Endothelial cell of umbilical vein (primary cell): ENCODE measurements around the gene COL18A1. TPM values are rescaled to one million over a fixed set of nuclear protein-coding genes. Genes with fewer than 3 reads are reported as not detected.

ENCODE experiments used
- BruUV-seq: library from RNA; stranded (reverse); fragments of 400-500 nt; replicated peaks from 2 replicates; lab custom pipeline; 2021; lab: Mats Ljungman, UMichigan
- CTCF ChIA-PET: fragments of 300-600, 350-600 bp; sonication (Branson Sonifier 250); formaldehyde crosslinking; loops from one replicate; lab custom pipeline; 2021; ENCODE audit warnings: antibody characterized with exemption, inconsistent platforms; lab: Charles Lee
- POLR2A ChIA-PET: fragments of 300-600, 350-600 bp; sonication (Branson Sonifier 250); formaldehyde crosslinking; loops from one replicate; lab custom pipeline; 2021; ENCODE audit warnings: antibody characterized with exemption, inconsistent platforms; lab: Charles Lee
- DNase-seq: peaks from one replicate; pipeline ENCODE4 v3.0.0-alpha.2; 2011; ENCODE audit warnings: low read depth, low spot score
- FAIRE-seq: peaks from 2 replicates; lab custom pipeline; 2011; peaks lifted over from hg19 to GRCh38; lab: Jason Lieb, UNC
- H2AFZ ChIP-seq: 2 replicates; pipeline ENCODE4 v1.6.0; 2012; ENCODE audit warnings: low read depth, low read length, control low read depth, inconsistent platforms
- H3K27ac ChIP-seq: 2 replicates; pipeline ENCODE4 v1.5.1; 2011; ENCODE audit warnings: low read depth, mild to moderate bottlenecking, control low read depth, low read length, moderate library complexity; ENCODE audit not compliant: insufficient read depth
- H3K27me3 ChIP-seq, 2 experiments: 2 replicates each; pipeline versions ENCODE4 v1.6.0 to v1.6.1; 2011; ENCODE audit warnings: low read length in 2 of 2, mixed read lengths in 1 of 2; ENCODE audit not compliant: control insufficient read depth in 2 of 2, insufficient read depth in 2 of 2
- H3K36me3 ChIP-seq, 2 experiments: 2 replicates in 1 of 2; 3 replicates in 1 of 2; pipeline ENCODE4 v1.5.1; 2011; ENCODE audit warnings: low read length in 2 of 2, mild to moderate bottlenecking in 1 of 2, moderate library complexity in 1 of 2; ENCODE audit not compliant: control insufficient read depth in 2 of 2, insufficient read depth in 2 of 2; ENCODE audit errors: extremely low read depth in 1 of 2
- H3K4me1 ChIP-seq: 3 replicates; pipeline ENCODE4 v1.5.1; 2011; ENCODE audit warnings: mild to moderate bottlenecking, low read length; ENCODE audit not compliant: control insufficient read depth, insufficient read depth; ENCODE audit errors: extremely low read depth
- H3K4me2 ChIP-seq: 2 replicates; pipeline ENCODE4 v1.6.1; 2011; ENCODE audit warnings: low read length, control low read depth, mixed read lengths; ENCODE audit not compliant: insufficient read depth
- H3K4me3 ChIP-seq, 3 experiments: fragments of 200-600 bp in 1 of 3; sonication (generic), shearing (Covaris generic) in 1 of 3; replicated peaks in 1 of 3; 2 replicates each; pipeline ENCODE4 v1.5.1; 2011 to 2016; ENCODE audit warnings: control low read depth in 3 of 3, low read length in 3 of 3, mild to moderate bottlenecking in 2 of 3, inconsistent platforms in 1 of 3, low read depth in 1 of 3, moderate library complexity in 1 of 3; ENCODE audit not compliant: insufficient read depth in 1 of 3
- H3K79me2 ChIP-seq: 2 replicates; pipeline ENCODE4 v1.6.0; 2012; ENCODE audit warnings: low read length, inconsistent platforms; ENCODE audit not compliant: control insufficient read depth, insufficient read depth
- H3K9ac ChIP-seq: replicated peaks from 2 replicates; pipeline ENCODE3; 2011; ENCODE audit warnings: low read length, control low read depth; ENCODE audit not compliant: insufficient read depth; ENCODE audit errors: extremely low read depth
- H3K9me1 ChIP-seq: replicated peaks from 3 replicates; pipeline ENCODE4 v1.6.0; 2011; ENCODE audit warnings: mild to moderate bottlenecking, low read length; ENCODE audit not compliant: control insufficient read depth, insufficient read depth; ENCODE audit errors: extremely low read depth
- H3K9me3 ChIP-seq: replicated peaks from 2 replicates; pipeline ENCODE4 v1.5.1; 2012; ENCODE audit warnings: low read length, inconsistent platforms; ENCODE audit not compliant: control insufficient read depth, insufficient read depth
- H4K20me1 ChIP-seq: replicated peaks from 2 replicates; pipeline ENCODE3; 2011; ENCODE audit warnings: mild to moderate bottlenecking, low read length; ENCODE audit not compliant: control insufficient read depth, insufficient read depth; ENCODE audit errors: extremely low read depth
- CTCF ChIP-seq, 2 donors: IDR thresholded peaks; 1 replicate in 1 of 2; 2 replicates in 1 of 2; pipeline ENCODE4 v1.5.1; 2011; ENCODE audit warnings: low read length in 2 of 2, mild to moderate bottlenecking in 2 of 2, moderate library complexity in 2 of 2, control low read depth in 1 of 2, inconsistent platforms in 1 of 2, low read depth in 1 of 2; ENCODE audit not compliant: insufficient read depth in 1 of 2; ENCODE audit errors: extremely low read depth in 1 of 2
- EZH2 ChIP-seq: IDR thresholded peaks from 2 replicates; pipeline ENCODE4 v1.6.1; 2012; ENCODE audit warnings: borderline replicate concordance, low read depth, mild to moderate bottlenecking, moderate library complexity, low read length, inconsistent platforms; ENCODE audit not compliant: severe bottlenecking
- FOS ChIP-seq: IDR thresholded peaks from 2 replicates; pipeline ENCODE4 v1.6.1; 2011; ENCODE audit warnings: mild to moderate bottlenecking, low read length, moderate library complexity, borderline replicate concordance; ENCODE audit not compliant: insufficient read depth
- GATA2 ChIP-seq: IDR thresholded peaks from 2 replicates; pipeline ENCODE4 v1.7.0; 2011; ENCODE audit warnings: low read depth, mild to moderate bottlenecking, moderate library complexity, mixed read lengths, low read length; ENCODE audit not compliant: insufficient read length, insufficient read depth
- JUN ChIP-seq: IDR thresholded peaks from 2 replicates; pipeline ENCODE4 v1.6.1; 2011; ENCODE audit warnings: borderline replicate concordance, low read depth; ENCODE audit not compliant: insufficient read length, insufficient read depth
- MAX ChIP-seq: IDR thresholded peaks from 2 replicates; pipeline ENCODE4 v1.6.1; 2011; ENCODE audit not compliant: insufficient read depth, insufficient read length
- MYC ChIP-seq: IDR thresholded peaks from one replicate; pipeline ENCODE4 v1.6.1; 2011; ENCODE audit warnings: mild to moderate bottlenecking, low read depth, low read length
- POLR2A ChIP-seq: IDR thresholded peaks from 2 replicates; pipeline ENCODE4 v1.6.1; 2012; ENCODE audit warnings: low read depth, mild to moderate bottlenecking, control low read depth, low read length
- POLR2AphosphoS5 ChIP-seq: IDR thresholded peaks from 2 replicates; pipeline ENCODE4 v1.6.1; 2012; ENCODE audit warnings: low read depth, mild to moderate bottlenecking, control low read depth, low read length, moderate library complexity; ENCODE audit not compliant: insufficient read depth
- dilution Hi-C: fragments of 300-500 bp; cut with MboI; formaldehyde crosslinking; loops from one replicate; pipeline ENCODE4 v1.15.0; 2019; ENCODE audit warnings: low sequenced_read_pairs; ENCODE audit not compliant: extremely low pct_ligation_motif_present
- intact Hi-C: fragments of 100-400 bp; cut with micrococcal nuclease; formaldehyde crosslinking; loops from one replicate; pipeline ENCODE4 v1.10.0; 2022
- polyA plus RNA-seq, 4 experiments: library from polyadenylated mRNA; depleted of rRNA in 3 of 4; stranded (reverse) in 3 of 4; unstranded in 1 of 4; fragments of >200 nt; gene quantifications; 2 replicates each; pipeline versions ENCODE4 v1.2.1 to v1.2.3, GENCODE V29; 2011 to 2012; ENCODE audit warnings: missing spikeins in 1 of 4
- total RNA-seq: library from RNA; stranded (reverse); gene quantifications from 2 replicates; pipeline ENCODE4 v1.2.3, GENCODE V29; 2021

COL18A1 gene
- total and polyA plus RNA-seq, 2 donors (not counting 3 experiments of a cell fraction or from before 2014, with no cell fraction given): 198 to 252 TPM

- TF ChIP-seq CTCF (IDR thresholded peaks at IDR 0.05; ENCODE audit: extremely low read depth in 1 of 2, insufficient read depth in 1 of 2, low read depth in 1 of 2, low read length in 2 of 2): no peak
- TF ChIP-seq POLR2A: no peak
- no peak for TF ChIP-seq POLR2AphosphoS5
- no peak for TF ChIP-seq JUN
- no peak for TF ChIP-seq FOS
- TF ChIP-seq MAX: no peak
- no peak for TF ChIP-seq EZH2
- TF ChIP-seq MYC: no peak
- no peak for TF ChIP-seq GATA2
- ChIA-PET CTCF (no interaction called here), POLR2A (no interaction called here)
- dilution Hi-C loops: no loop called here
- FAIRE-seq (no peak), DNase-seq (no peak)
- Histone ChIP-seq H3K9me1 (no peaks in the 10 kb centered on the region), H4K20me1 (no peaks in the 10 kb centered on the region), H3K27ac (no peak overlapping the region), H3K36me3 (no peaks in the 10 kb centered on the region), H3K9me3 (no peaks in the 10 kb centered on the region), H3K9ac (no peak overlapping the region), H3K79me2 (peaks cover 81% of the 10 kb centered on the region), H3K27me3 (no peaks in the 10 kb centered on the region), H2AFZ (no peak overlapping the region), H3K4me1 (peaks cover 29% of the 10 kb centered on the region), H3K4me2 (no peak overlapping the region), H3K4me3 (no peak overlapping the region)
- no TSS peak for BruUV-seq
- intact Hi-C loops: loop anchor here (5.0 kb wide), 1 partner anchor 32 kb away; no protein-coding TSS in a partner anchor
These were observed 24.5 kb downstream of the COL18A1 start for GRCh38 chr21:45429221-45430175.
